ENCODE data around the gene GET3. TPM values are rescaled to one million over a fixed set of nuclear protein-coding genes. Genes with fewer than 3 reads are reported as not detected.
"Not testable (repeated sequence)": the region's sequence is repeated elsewhere in the genome, so short reads cannot be mapped to it uniquely, and the experiment has no call there.

Gene GET3
- total and polyA plus RNA-seq, 9 donors = 37.6 to 58.7 (median 51.5) TPM

DNA sequence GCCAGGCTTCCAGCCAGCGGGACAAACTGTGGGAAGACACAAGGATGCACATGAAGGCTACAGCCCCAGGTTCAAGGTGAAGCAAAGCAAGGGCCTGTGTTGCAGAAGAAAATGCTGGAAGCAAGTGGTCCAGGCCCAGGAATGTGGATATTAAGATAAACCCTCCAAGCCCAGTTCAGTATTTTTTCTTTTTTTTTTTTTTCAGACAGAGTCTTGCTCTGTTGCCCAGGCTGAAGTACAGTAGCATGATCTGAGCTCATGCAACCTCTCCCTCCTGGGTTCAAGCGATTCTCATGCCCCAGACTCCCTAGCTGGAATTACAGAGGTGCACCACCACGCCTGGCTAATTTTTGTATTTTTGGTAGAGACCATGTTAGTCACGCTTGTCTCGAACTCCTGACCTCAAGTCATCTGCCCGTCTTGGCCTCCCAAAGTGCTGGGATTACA is 59.9 kb downstream of the GET3 start:
- Histone ChIP-seq H3K27me3 (ENCODE audit: control insufficient read depth, insufficient read depth, low read length) (peaks cover 3% of the 10 kb centered on the region), H3K4me1 (ENCODE audit: control insufficient read depth, insufficient read depth, low read length) (peaks cover 35% of the 10 kb centered on the region), H3K9me3 (replicated peaks; ENCODE audit: control insufficient read depth, low read depth, low read length) (no peaks in the 10 kb centered on the region), H3K27ac (ENCODE audit: low read length) (no peak overlapping the region), H3K4me3 (ENCODE audit: low read length) (no peak overlapping the region), H3K36me3 (ENCODE audit: control insufficient read depth, insufficient read depth, low read length) (peaks cover 21% of the 10 kb centered on the region)
- WGBS (ENCODE audit: insufficient coverage) = 87% methylated on average over 4 of the region's 6 CpGs
- no peak for DNase-seq

GRCh38 chr19:12797607-12798006 is 60.3 kb downstream of the GET3 start:
- H3K4me1 ChIP-seq (ENCODE audit: control insufficient read depth, insufficient read depth, low read length) = peaks cover 39% of the 10 kb centered on the region

More at GRCh38 chr19:12797607-12798006, 60.3 kb downstream of the GET3 start:
- H3K27ac ChIP-seq (ENCODE audit: low read length); DNase-seq; H3K9me3 ChIP-seq (replicated peaks; ENCODE audit: control insufficient read depth, low read depth, low read length); H3K27me3 ChIP-seq (ENCODE audit: control insufficient read depth, insufficient read depth, low read length); H3K4me3 ChIP-seq (ENCODE audit: low read length): not testable (repeated sequence)
- 91% methylated on average over 6 of the region's 7 CpGs for WGBS (ENCODE audit: insufficient coverage)
- H3K36me3 ChIP-seq (ENCODE audit: control insufficient read depth, insufficient read depth, low read length) = peaks cover 21% of the 10 kb centered on the region

Other genes with a start within 250 kb of the GET3 start
- gene ZNF564, start 186.0 kb upstream of the GET3 start, total RNA-seq = 11.7 TPM
- gene ZNF564, start 186.0 kb upstream of the GET3 start, polyA plus RNA-seq (ENCODE audit: insufficient read depth in 1 of 8, insufficient read length in 8 of 8, low replicate concordance in 1 of 8) = 1 to 10 TPM; 3.9 to 5.4 (median 4.3) TPM
- 4.8 TPM for gene ZNF490, start 126.7 kb upstream of the GET3 start, total RNA-seq
- 1 to 10 TPM; 1.6 to 3.9 (median 2.5) TPM for gene ZNF490, start 126.7 kb upstream of the GET3 start, polyA plus RNA-seq (ENCODE audit: insufficient read depth in 1 of 8, insufficient read length in 8 of 8, low replicate concordance in 1 of 8)
- gene ZNF791, start 126.6 kb upstream of the GET3 start, total RNA-seq = 12.3 TPM
- 10 to 100 TPM in 7 of 8 donors, 1 to 10 TPM in 1; 7.5 to 13.6 (median 11.7) TPM for gene ZNF791, start 126.6 kb upstream of the GET3 start, polyA plus RNA-seq (ENCODE audit: insufficient read depth in 1 of 8, insufficient read length in 8 of 8, low replicate concordance in 1 of 8)
- gene MAN2B1, start 70.8 kb upstream of the GET3 start, total RNA-seq = 23.5 TPM
- gene MAN2B1, start 70.8 kb upstream of the GET3 start, polyA plus RNA-seq (ENCODE audit: insufficient read depth in 1 of 8, insufficient read length in 8 of 8, low replicate concordance in 1 of 8) = 10 to 100 TPM; 26.7 to 39.9 (median 31.9) TPM
- gene WDR83, start 70.7 kb upstream of the GET3 start, total RNA-seq = 6.8 TPM
- gene WDR83, start 70.7 kb upstream of the GET3 start, polyA plus RNA-seq (ENCODE audit: insufficient read depth in 1 of 8, insufficient read length in 8 of 8, low replicate concordance in 1 of 8) = 10 to 100 TPM in 6 of 8 donors, 1 to 10 TPM in 2; 8.8 to 16.0 (median 13.1) TPM
- 68.0 TPM for gene DHPS, start 55.6 kb upstream of the GET3 start, total RNA-seq
- 10 to 100 TPM; 55.2 to 73.4 (median 63.3) TPM for gene DHPS, start 55.6 kb upstream of the GET3 start, polyA plus RNA-seq (ENCODE audit: insufficient read depth in 1 of 8, insufficient read length in 8 of 8, low replicate concordance in 1 of 8)
- gene GNG14, start 49.5 kb upstream of the GET3 start, total RNA-seq = not detected
- under 1 TPM in 1 of 8 donors, not detected in 7; 0.33 TPM for gene GNG14, start 49.5 kb upstream of the GET3 start, polyA plus RNA-seq (ENCODE audit: insufficient read depth in 1 of 8, insufficient read length in 8 of 8, low replicate concordance in 1 of 8)
- 3.9 TPM for gene FBXW9, start 40.9 kb upstream of the GET3 start, total RNA-seq
- 1 to 10 TPM; 4.1 to 5.7 (median 4.7) TPM for gene FBXW9, start 40.9 kb upstream of the GET3 start, polyA plus RNA-seq (ENCODE audit: insufficient read depth in 1 of 8, insufficient read length in 8 of 8, low replicate concordance in 1 of 8)
- 19.6 TPM for gene TNPO2, start 13.6 kb upstream of the GET3 start, total RNA-seq
- gene TNPO2, start 13.6 kb upstream of the GET3 start, polyA plus RNA-seq (ENCODE audit: insufficient read depth in 1 of 8, insufficient read length in 8 of 8, low replicate concordance in 1 of 8) = 10 to 100 TPM; 45.9 to 68.6 (median 56.5) TPM
- 208 TPM for gene TRIR, start 2.8 kb upstream of the GET3 start, total RNA-seq
- gene TRIR, start 2.8 kb upstream of the GET3 start, polyA plus RNA-seq (ENCODE audit: insufficient read depth in 1 of 8, insufficient read length in 8 of 8, low replicate concordance in 1 of 8) = 100 to 1,000 TPM; 188 to 237 (median 203) TPM
- not detected for gene BEST2, start 14.3 kb downstream of the GET3 start, total RNA-seq
- gene BEST2, start 14.3 kb downstream of the GET3 start, polyA plus RNA-seq (ENCODE audit: insufficient read depth in 1 of 8, insufficient read length in 8 of 8, low replicate concordance in 1 of 8) = under 1 TPM in 2 of 8 donors, not detected in 6; 0.13 to 0.16 TPM
- 19.1 TPM for gene HOOK2, start 38.1 kb downstream of the GET3 start, total RNA-seq
- 10 to 100 TPM; 13.1 to 40.8 (median 24.0) TPM for gene HOOK2, start 38.1 kb downstream of the GET3 start, polyA plus RNA-seq (ENCODE audit: insufficient read depth in 1 of 8, insufficient read length in 8 of 8, low replicate concordance in 1 of 8)
- gene JUNB, start 54.0 kb downstream of the GET3 start, total RNA-seq = 39.1 TPM
- gene JUNB, start 54.0 kb downstream of the GET3 start, polyA plus RNA-seq (ENCODE audit: insufficient read depth in 1 of 8, insufficient read length in 8 of 8, low replicate concordance in 1 of 8) = 100 to 1,000 TPM in 1 of 8 donors, 10 to 100 TPM in 7; 17.8 to 157 (median 66.9) TPM
- gene PRDX2, start 64.3 kb downstream of the GET3 start, total RNA-seq = 191 TPM
- gene PRDX2, start 64.3 kb downstream of the GET3 start, polyA plus RNA-seq (ENCODE audit: insufficient read depth in 1 of 8, insufficient read length in 8 of 8, low replicate concordance in 1 of 8) = 100 to 1,000 TPM; 143 to 189 (median 171) TPM
- 5.1 TPM for gene THSD8, start 64.6 kb downstream of the GET3 start, total RNA-seq
- 1 to 10 TPM in 7 of 8 donors, under 1 TPM in 1; 0.84 to 4.8 (median 2.9) TPM for gene THSD8, start 64.6 kb downstream of the GET3 start, polyA plus RNA-seq (ENCODE audit: insufficient read depth in 1 of 8, insufficient read length in 8 of 8, low replicate concordance in 1 of 8)
- 12.6 TPM for gene RNASEH2A, start 69.1 kb downstream of the GET3 start, total RNA-seq
- gene RNASEH2A, start 69.1 kb downstream of the GET3 start, polyA plus RNA-seq (ENCODE audit: insufficient read depth in 1 of 8, insufficient read length in 8 of 8, low replicate concordance in 1 of 8) = 10 to 100 TPM; 19.4 to 31.5 (median 23.3) TPM
- gene RTBDN, start 97.1 kb downstream of the GET3 start, total RNA-seq = not detected
- gene RTBDN, start 97.1 kb downstream of the GET3 start, polyA plus RNA-seq (ENCODE audit: insufficient read depth in 1 of 8, insufficient read length in 8 of 8, low replicate concordance in 1 of 8) = under 1 TPM in 2 of 8 donors, not detected in 6; 0.06 to 0.24 TPM
- 0.09 TPM for gene MAST1, start 101.0 kb downstream of the GET3 start, total RNA-seq
- under 1 TPM; 0.23 to 0.90 (median 0.61) TPM for gene MAST1, start 101.0 kb downstream of the GET3 start, polyA plus RNA-seq (ENCODE audit: insufficient read depth in 1 of 8, insufficient read length in 8 of 8, low replicate concordance in 1 of 8)
- 7.7 TPM for gene DNASE2, start 144.0 kb downstream of the GET3 start, total RNA-seq
- gene DNASE2, start 144.0 kb downstream of the GET3 start, polyA plus RNA-seq (ENCODE audit: insufficient read depth in 1 of 8, insufficient read length in 8 of 8, low replicate concordance in 1 of 8) = 10 to 100 TPM in 5 of 8 donors, 1 to 10 TPM in 3; 5.7 to 12.3 (median 10.1) TPM
- 0.31 TPM for gene KLF1, start 149.7 kb downstream of the GET3 start, total RNA-seq
- gene KLF1, start 149.7 kb downstream of the GET3 start, polyA plus RNA-seq (ENCODE audit: insufficient read depth in 1 of 8, insufficient read length in 8 of 8, low replicate concordance in 1 of 8) = 1 to 10 TPM in 4 of 8 donors, under 1 TPM in 4; 0.32 to 1.5 (median 1.0) TPM
- 16.8 TPM for gene GCDH, start 153.7 kb downstream of the GET3 start, total RNA-seq
- gene GCDH, start 153.7 kb downstream of the GET3 start, polyA plus RNA-seq (ENCODE audit: insufficient read depth in 1 of 8, insufficient read length in 8 of 8, low replicate concordance in 1 of 8) = 10 to 100 TPM; 20.2 to 43.3 (median 29.3) TPM
- 0.40 TPM for gene SYCE2, start 181.8 kb downstream of the GET3 start, total RNA-seq
- gene SYCE2, start 181.8 kb downstream of the GET3 start, polyA plus RNA-seq (ENCODE audit: insufficient read depth in 1 of 8, insufficient read length in 8 of 8, low replicate concordance in 1 of 8) = 1 to 10 TPM; 1.5 to 3.4 (median 2.5) TPM
- gene FARSA, start 196.2 kb downstream of the GET3 start, total RNA-seq = 32.5 TPM
- 10 to 100 TPM; 38.1 to 48.8 (median 44.7) TPM for gene FARSA, start 196.2 kb downstream of the GET3 start, polyA plus RNA-seq (ENCODE audit: insufficient read depth in 1 of 8, insufficient read length in 8 of 8, low replicate concordance in 1 of 8)
- 401 TPM for gene CALR, start 201.1 kb downstream of the GET3 start, total RNA-seq
- gene CALR, start 201.1 kb downstream of the GET3 start, polyA plus RNA-seq (ENCODE audit: insufficient read depth in 1 of 8, insufficient read length in 8 of 8, low replicate concordance in 1 of 8) = 100 to 1,000 TPM; 380 to 643 (median 446) TPM
- 92.7 TPM for gene RAD23A, start 208.4 kb downstream of the GET3 start, total RNA-seq
- gene RAD23A, start 208.4 kb downstream of the GET3 start, polyA plus RNA-seq (ENCODE audit: insufficient read depth in 1 of 8, insufficient read length in 8 of 8, low replicate concordance in 1 of 8) = 100 to 1,000 TPM in 7 of 8 donors, 10 to 100 TPM in 1; 98.5 to 136 (median 125) TPM
- gene GADD45GIP1, start 219.7 kb downstream of the GET3 start, total RNA-seq = 24.4 TPM
- gene GADD45GIP1, start 219.7 kb downstream of the GET3 start, polyA plus RNA-seq (ENCODE audit: insufficient read depth in 1 of 8, insufficient read length in 8 of 8, low replicate concordance in 1 of 8) = 10 to 100 TPM; 40.2 to 63.6 (median 49.2) TPM
- gene DAND5, start 232.1 kb downstream of the GET3 start, total RNA-seq = 0.04 TPM
- under 1 TPM in 6 of 8 donors, not detected in 2; 0.07 to 0.23 (median 0.18) TPM for gene DAND5, start 232.1 kb downstream of the GET3 start, polyA plus RNA-seq (ENCODE audit: insufficient read depth in 1 of 8, insufficient read length in 8 of 8, low replicate concordance in 1 of 8)